ENCODE results near the gene DIPK1C.

Gene DIPK1C

DNA sequence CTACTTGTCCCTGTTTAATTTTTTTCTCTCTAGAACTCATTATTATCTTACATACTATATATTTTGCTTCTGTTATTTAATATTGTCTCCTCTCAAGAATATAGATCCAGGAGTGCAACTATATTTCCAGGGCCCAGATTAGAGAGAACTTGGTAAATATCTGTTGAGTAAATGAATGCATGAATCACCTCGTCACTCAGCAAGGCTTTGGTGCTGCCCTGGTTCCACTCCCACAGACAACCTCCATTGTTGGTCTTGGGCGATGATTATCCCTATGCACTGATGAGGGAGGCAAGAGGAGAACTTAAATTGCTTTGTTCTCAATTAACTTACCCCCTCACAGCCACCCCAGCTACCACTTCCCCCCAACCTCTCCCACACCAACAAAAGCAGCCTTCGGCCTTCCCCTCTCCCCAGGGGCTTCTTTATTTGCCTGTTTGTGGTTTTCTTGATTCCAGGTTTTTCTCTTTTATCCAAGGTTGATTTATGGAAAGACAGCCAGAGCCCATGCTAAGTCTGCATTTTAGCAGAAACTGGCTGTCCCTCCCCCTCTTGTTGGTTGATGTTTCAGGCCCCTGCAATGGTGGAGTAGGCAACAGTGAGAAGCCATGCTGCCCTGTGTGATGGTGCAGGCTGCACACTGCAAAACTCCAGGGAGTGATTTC, 17.0 kb upstream of the DIPK1C start:
- Histone ChIP-seq H2AFZ (no peak overlapping the region), H3K36me3 (ENCODE audit: control insufficient read depth, insufficient read depth, low read length) (no peaks in the 10 kb centered on the region), H3K27ac (no peak overlapping the region), H3K79me2 (no peaks in the 10 kb centered on the region), H3K9me3 (ENCODE audit: control insufficient read depth, low read length) (no peaks in the 10 kb centered on the region), H3K4me3 (ENCODE audit: low read depth, low read length) (no peak overlapping the region), H3K27me3 (ENCODE audit: control insufficient read depth, insufficient read depth, low read length) (no peaks in the 10 kb centered on the region), H3K9ac (no peak overlapping the region), H3K4me1 (no peaks in the 10 kb centered on the region), H3K4me2 (ENCODE audit: low read length) (no peak overlapping the region)
- TF ChIP-seq, protein P1, sequence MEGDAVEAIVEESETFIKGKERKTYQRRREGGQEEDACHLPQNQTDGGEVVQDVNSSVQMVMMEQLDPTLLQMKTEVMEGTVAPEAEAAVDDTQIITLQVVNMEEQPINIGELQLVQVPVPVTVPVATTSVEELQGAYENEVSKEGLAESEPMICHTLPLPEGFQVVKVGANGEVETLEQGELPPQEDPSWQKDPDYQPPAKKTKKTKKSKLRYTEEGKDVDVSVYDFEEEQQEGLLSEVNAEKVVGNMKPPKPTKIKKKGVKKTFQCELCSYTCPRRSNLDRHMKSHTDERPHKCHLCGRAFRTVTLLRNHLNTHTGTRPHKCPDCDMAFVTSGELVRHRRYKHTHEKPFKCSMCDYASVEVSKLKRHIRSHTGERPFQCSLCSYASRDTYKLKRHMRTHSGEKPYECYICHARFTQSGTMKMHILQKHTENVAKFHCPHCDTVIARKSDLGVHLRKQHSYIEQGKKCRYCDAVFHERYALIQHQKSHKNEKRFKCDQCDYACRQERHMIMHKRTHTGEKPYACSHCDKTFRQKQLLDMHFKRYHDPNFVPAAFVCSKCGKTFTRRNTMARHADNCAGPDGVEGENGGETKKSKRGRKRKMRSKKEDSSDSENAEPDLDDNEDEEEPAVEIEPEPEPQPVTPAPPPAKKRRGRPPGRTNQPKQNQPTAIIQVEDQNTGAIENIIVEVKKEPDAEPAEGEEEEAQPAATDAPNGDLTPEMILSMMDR (IDR thresholded peaks at IDR 0.05), result no peak

DNA sequence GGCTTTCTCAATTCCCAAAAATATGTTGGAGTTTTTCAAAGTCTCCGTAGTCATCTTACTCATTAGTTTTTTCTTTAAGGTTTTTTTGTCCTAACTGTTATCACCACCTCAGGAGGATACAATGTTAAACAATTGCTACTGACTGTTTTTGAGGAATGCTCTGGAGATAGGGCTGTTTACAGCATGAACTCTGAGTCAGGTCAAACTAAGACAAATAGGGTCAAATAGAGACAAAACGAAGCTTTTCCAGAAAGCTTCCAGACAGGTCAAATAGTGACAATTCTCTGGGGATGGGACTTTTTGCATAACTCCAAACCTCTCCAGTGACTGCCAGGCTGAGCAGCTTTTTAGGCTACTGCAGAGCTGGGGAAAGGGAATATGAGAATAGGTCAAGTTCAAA, 15.2 kb upstream of the DIPK1C start:
- no peak overlapping the region for H3K27ac ChIP-seq
- no peaks in the 10 kb centered on the region for H3K9me3 ChIP-seq (ENCODE audit: control insufficient read depth, low read length)
- no peaks in the 10 kb centered on the region for H3K27me3 ChIP-seq (ENCODE audit: control insufficient read depth, insufficient read depth, low read length)
- TF ChIP-seq, protein P1 (IDR thresholded peaks at IDR 0.05), result no peak
- no peak overlapping the region for H2AFZ ChIP-seq
- no peaks in the 10 kb centered on the region for H3K36me3 ChIP-seq (ENCODE audit: control insufficient read depth, insufficient read depth, low read length)
- no peak overlapping the region for H3K4me2 ChIP-seq (ENCODE audit: low read length)
- no peaks in the 10 kb centered on the region for H3K79me2 ChIP-seq
- H3K4me1 ChIP-seq, result no peaks in the 10 kb centered on the region
- H3K9ac ChIP-seq, result no peak overlapping the region
- H3K4me3 ChIP-seq (ENCODE audit: low read depth, low read length), result no peak overlapping the region

DNA sequence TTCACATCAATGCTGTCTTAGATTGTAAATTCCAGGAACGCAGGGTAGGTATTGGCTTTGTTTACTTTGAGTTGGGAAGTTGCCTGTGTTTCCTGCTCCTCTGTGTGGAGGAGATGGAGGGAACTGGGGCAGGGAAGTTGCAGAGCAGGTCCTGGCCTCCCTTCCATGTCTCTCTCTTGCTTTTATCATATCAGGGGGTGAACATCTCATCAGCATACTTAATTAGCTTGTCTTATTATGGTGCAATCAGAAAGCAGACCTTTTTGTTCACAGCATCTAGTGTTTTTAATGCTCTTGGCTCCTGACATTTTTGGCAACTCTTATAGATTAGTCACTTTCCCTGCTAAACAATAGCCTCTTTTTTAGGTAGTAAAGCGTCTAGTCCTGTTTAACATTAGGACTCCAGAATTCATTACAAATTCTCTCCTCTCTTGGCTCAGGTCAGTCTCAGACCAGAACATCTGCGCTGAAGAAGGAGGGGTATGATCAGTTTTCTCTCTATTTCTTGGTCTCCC, 11.5 kb upstream of the DIPK1C start:
- Histone ChIP-seq H3K79me2 (no peaks in the 10 kb centered on the region), H3K9me3 (ENCODE audit: control insufficient read depth, low read length) (no peaks in the 10 kb centered on the region), H3K36me3 (ENCODE audit: control insufficient read depth, insufficient read depth, low read length) (no peaks in the 10 kb centered on the region), H3K9ac (no peak overlapping the region), H3K4me3 (ENCODE audit: low read depth, low read length) (no peak overlapping the region), H3K27me3 (ENCODE audit: control insufficient read depth, insufficient read depth, low read length) (no peaks in the 10 kb centered on the region), H3K4me1 (no peaks in the 10 kb centered on the region), H3K4me2 (ENCODE audit: low read length) (no peak overlapping the region), H2AFZ (no peak overlapping the region), H3K27ac (no peak overlapping the region)
- TF ChIP-seq, protein P1 (IDR thresholded peaks at IDR 0.05), result no peak

DNA sequence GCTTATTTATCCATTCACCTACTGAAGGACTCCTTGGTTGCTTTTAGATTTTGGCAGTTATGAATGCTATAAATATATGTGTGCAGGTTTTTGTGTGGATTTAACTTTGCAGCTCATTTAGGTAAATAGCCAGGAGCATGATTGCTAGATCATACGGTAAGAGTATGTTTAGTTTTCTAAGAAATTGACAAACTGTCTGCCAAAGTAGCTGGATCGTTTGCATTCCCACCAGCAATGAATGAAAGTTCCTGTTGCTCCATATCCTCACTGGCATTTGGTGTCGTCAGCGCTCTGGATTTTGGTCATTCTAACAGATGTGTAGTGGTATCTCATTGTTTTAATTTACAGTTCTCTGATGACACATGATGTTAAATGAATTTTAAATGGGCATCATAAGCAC, 8.7 kb upstream of the DIPK1C start:
- H3K27ac ChIP-seq, result no peak overlapping the region
- no peaks in the 10 kb centered on the region for H3K9me3 ChIP-seq (ENCODE audit: control insufficient read depth, low read length)
- H3K4me3 ChIP-seq (ENCODE audit: low read depth, low read length), result no peak overlapping the region
- H3K4me2 ChIP-seq (ENCODE audit: low read length), result no peak overlapping the region
- H3K27me3 ChIP-seq (ENCODE audit: control insufficient read depth, insufficient read depth, low read length), result no peaks in the 10 kb centered on the region
- no peaks in the 10 kb centered on the region for H3K4me1 ChIP-seq
- no peaks in the 10 kb centered on the region for H3K79me2 ChIP-seq
- H3K36me3 ChIP-seq (ENCODE audit: control insufficient read depth, insufficient read depth, low read length), result no peaks in the 10 kb centered on the region
- no peak overlapping the region for H2AFZ ChIP-seq
- TF ChIP-seq, protein P1 (IDR thresholded peaks at IDR 0.05), result no peak
- H3K9ac ChIP-seq, result no peak overlapping the region

DNA sequence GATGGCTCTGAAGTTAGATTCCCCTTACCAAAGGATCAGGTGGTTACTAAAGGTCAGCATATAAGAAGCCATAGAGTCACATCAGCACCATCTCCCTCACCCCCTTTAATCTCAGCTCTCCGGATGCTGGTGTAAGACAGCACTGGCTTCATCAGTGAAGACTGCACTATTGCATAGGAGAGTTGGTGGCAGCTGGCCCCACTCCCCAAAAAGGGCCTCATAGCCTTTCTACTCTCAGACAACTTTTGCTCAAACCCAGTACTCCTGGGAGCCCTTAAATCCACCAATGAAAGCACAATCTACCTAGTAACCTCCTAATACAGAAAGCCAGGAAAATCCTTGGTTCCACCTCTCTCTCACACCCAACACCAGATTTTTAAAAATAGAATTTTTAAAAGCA, 6.9 kb upstream of the DIPK1C start:
- H3K9me3 ChIP-seq (ENCODE audit: control insufficient read depth, low read length), result no peaks in the 10 kb centered on the region
- no peak overlapping the region for H3K4me3 ChIP-seq (ENCODE audit: low read depth, low read length)
- H3K79me2 ChIP-seq, result no peaks in the 10 kb centered on the region
- TF ChIP-seq, protein P1 (IDR thresholded peaks at IDR 0.05), result no peak
- H3K4me1 ChIP-seq, result no peaks in the 10 kb centered on the region
- H3K36me3 ChIP-seq (ENCODE audit: control insufficient read depth, insufficient read depth, low read length), result no peaks in the 10 kb centered on the region
- no peak overlapping the region for H3K9ac ChIP-seq
- H3K4me2 ChIP-seq (ENCODE audit: low read length), result no peak overlapping the region
- no peak overlapping the region for H3K27ac ChIP-seq
- H2AFZ ChIP-seq, result no peak overlapping the region
- no peaks in the 10 kb centered on the region for H3K27me3 ChIP-seq (ENCODE audit: control insufficient read depth, insufficient read depth, low read length)

Measured in parathyroid adenoma (tissue), 2 donors.